Measurements from ENCODE around the gene S1PR1.

The S1PR1 gene

DNA sequence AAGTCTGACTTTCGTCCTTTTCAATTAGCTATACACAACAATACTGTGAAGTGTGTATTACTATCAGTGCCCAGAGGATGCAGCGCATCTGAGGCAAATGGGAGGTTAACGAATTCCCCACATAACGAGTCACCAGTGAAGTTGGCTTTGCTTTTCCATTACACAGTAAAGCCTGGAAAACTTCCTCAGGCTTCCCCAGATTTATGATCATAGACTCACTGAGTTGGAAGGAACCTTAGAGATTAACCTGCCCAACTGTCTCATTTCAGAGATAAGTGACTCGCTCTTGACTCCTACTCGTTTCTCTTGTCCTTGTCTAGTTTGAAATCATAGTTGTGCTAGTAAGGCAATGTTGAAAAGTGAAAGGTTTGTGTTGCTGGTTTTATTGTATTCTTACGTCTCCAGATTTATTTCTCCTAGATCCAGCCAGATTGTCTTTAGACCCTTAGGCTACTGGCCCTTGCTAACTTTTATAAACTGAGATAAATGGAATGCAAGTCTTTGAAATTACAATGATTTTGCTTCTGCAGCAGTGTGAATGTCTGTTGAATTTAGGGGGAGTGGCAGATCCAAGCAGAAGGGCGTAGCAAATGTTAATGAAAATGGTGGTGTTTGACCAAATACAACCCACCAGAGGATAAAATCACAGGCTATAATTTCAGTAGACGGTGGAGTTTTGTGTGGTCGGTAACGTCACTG, 17.3 kb downstream of the S1PR1 start:
- ChIA-PET CTCF (interaction anchor here (1.4 kb wide), 1 partner anchor 16 kb away, joined by 6 read pairs; no protein-coding TSS in a partner anchor), POLR2A (no interaction called here)
- DNase-seq (ENCODE audit: extremely low spot score) = peak; percentile 28
- TF ChIP-seq CTBP1 (IDR thresholded peaks at IDR 0.05; ENCODE audit: borderline replicate concordance) (peak; percentile 74), FOXK2 (IDR thresholded peaks at IDR 0.05) (no peak)
- TF ChIP-seq, protein P1, sequence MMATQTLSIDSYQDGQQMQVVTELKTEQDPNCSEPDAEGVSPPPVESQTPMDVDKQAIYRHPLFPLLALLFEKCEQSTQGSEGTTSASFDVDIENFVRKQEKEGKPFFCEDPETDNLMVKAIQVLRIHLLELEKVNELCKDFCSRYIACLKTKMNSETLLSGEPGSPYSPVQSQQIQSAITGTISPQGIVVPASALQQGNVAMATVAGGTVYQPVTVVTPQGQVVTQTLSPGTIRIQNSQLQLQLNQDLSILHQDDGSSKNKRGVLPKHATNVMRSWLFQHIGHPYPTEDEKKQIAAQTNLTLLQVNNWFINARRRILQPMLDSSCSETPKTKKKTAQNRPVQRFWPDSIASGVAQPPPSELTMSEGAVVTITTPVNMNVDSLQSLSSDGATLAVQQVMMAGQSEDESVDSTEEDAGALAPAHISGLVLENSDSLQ (IDR thresholded peaks at IDR 0.05) = peak; percentile 63

DNA sequence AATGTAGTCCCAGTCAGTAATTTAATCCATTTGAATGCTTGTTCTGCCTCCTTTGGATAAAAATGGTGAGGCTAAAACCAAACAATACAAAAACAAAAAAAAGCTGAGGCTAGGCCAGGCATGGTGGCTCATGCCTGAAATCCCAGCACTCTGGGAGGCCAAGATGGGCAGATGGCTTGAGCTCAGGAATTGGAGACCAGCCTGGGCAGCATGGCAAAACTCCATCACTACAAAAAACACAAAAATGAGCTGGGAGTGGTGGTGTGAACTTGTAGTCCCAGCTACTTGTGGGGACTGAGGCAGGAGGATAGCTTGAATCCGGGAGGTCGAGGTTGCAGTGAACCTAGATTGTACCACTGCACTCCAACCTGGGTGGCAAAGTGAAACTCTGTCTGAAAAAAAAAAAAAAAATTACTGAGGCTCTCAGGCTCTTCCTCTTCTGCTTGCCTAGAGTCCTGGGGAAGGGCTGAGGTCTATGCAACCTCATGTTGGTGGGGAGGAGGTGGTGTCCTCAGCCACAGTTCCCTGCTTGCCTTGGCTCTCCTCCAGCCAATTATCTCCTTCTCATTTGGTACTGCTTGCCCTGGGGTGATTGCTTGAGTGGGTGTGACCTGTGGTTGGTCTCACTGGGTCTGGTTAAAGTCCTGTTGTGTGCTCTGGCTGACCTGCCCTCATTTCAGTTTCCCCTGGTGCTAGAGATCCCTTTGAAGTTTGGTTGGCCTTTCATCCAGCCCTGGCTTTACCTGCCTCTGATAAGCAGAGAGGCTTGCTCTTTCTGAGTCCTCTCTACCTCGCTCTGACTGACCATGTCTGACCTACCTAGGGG, 20.9 kb downstream of the S1PR1 start:
- peak; percentile 58; the same call in 1 of the 2 replicates for TF ChIP-seq ZNF384 (IDR thresholded peaks at IDR 0.05)
- no peak for TF ChIP-seq SP1 (IDR thresholded peaks at IDR 0.05)
- POLR2A ChIA-PET = no interaction called here
- CTCF ChIA-PET = interaction anchor here (0.6 to 0.8 kb wide), 2 partner anchors 12 to 19 kb away, joined by 3 to 8 read pairs; no protein-coding TSS in a partner anchor
- no peak for DNase-seq (ENCODE audit: extremely low spot score)

DNA sequence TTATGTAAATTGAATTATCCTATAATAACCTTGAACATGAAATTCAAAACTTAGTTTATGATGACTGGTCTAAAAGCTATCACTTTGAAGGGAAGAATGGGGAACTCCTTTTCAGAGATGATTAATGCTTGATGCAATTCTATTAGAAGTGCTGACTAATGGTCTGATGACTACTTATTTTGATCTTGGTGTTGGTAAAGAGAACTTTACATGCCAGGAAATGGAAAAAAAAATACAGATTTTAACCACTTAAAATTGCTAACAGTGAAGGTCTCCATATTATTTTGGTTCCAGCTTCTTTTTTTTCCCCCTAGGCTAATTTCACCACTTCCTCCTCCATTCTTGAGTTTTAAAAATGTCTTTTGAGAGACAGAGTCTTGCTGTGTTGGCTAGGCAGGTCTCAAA, 22.9 kb downstream of the S1PR1 start:
- DNase-seq (ENCODE audit: extremely low spot score) = no peak
- POLR2A ChIA-PET = no interaction called here
- CTCF ChIA-PET = interaction anchor here (0.7 kb wide), 1 partner anchor 505 kb away, joined by 4 read pairs; no protein-coding TSS in a partner anchor
- TF ChIP-seq BHLHE40 (IDR thresholded peaks at IDR 0.05; ENCODE audit: borderline replicate concordance) = no peak
- no peak for TF ChIP-seq LEF1 (IDR thresholded peaks at IDR 0.05; ENCODE audit: borderline replicate concordance)
- TF ChIP-seq NFRKB (IDR thresholded peaks at IDR 0.05) = no peak
- no peak for TF ChIP-seq HDGF (IDR thresholded peaks at IDR 0.05; ENCODE audit: borderline replicate concordance)
- no peak for TF ChIP-seq ZNF384 (IDR thresholded peaks at IDR 0.05)
- no peak for TF ChIP-seq ELF4 (IDR thresholded peaks at IDR 0.05)
- TF ChIP-seq TARDBP (IDR thresholded peaks at IDR 0.05) = no peak
- TF ChIP-seq L3MBTL2 (conservative IDR thresholded peaks at IDR 0.05) = no peak
- no peak for TF ChIP-seq CTBP1 (IDR thresholded peaks at IDR 0.05; ENCODE audit: borderline replicate concordance)
- no peak for TF ChIP-seq SUZ12 (IDR thresholded peaks at IDR 0.05)
- no peak for TF ChIP-seq FOXK2 (IDR thresholded peaks at IDR 0.05)
- TF ChIP-seq, protein P1 (IDR thresholded peaks at IDR 0.05) = no peak
- TF ChIP-seq FOXM1 (IDR thresholded peaks at IDR 0.05; ENCODE audit: borderline replicate concordance) = no peak
- no peak for TF ChIP-seq FOXA1 (IDR thresholded peaks at IDR 0.05)
- no peak for TF ChIP-seq SP1 (IDR thresholded peaks at IDR 0.05)
- TF ChIP-seq ARNT (IDR thresholded peaks at IDR 0.05) = no peak

DNA sequence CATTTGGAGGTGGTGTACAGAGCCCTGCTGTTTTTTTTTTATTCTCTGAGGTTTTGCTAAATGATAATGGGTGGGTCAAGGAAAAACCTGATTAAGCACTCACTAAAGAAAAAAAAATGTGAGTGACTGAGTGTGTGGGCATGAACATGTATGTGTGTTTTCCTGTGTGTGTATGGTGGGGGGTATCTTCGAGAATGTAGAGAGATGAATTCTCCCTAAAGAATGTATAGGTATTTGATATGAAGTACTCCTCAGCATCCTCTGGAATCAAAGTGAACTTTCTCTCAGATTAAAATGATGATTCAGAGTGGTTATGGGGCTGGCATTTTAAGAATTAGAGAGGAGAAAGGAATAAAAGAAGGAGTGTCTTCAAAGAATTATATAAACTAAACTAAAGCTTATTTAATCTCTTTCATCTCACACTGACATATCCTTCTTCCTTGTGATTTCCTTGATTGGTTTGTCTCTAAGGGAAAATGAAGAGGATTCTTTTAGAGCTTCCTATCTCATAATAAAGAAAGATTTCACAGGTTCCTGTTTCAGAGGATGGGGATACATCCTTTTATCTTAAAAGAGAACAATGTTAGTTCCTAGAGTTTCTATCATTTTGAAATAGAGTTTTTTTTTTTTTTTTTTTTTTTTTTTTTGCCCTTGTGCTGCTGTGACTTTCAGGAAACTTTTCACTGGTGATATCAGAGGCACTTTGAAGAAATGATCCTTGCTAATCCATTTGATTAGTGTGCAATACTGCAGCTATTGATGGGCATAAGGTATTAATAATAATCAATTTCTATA, 23.9 kb downstream of the S1PR1 start:
- no peak for DNase-seq (ENCODE audit: extremely low spot score)
- TF ChIP-seq CTBP1 (IDR thresholded peaks at IDR 0.05; ENCODE audit: borderline replicate concordance) = no peak
- TF ChIP-seq TARDBP (IDR thresholded peaks at IDR 0.05) = no peak
- no peak for TF ChIP-seq SUZ12 (IDR thresholded peaks at IDR 0.05)
- TF ChIP-seq ELF4 (IDR thresholded peaks at IDR 0.05) = no peak
- TF ChIP-seq FOXK2 (IDR thresholded peaks at IDR 0.05) = no peak
- ChIA-PET CTCF (interaction anchor here (0.7 kb wide), 1 partner anchor 28 kb away, joined by 4 read pairs; no protein-coding TSS in a partner anchor), POLR2A (no interaction called here)

DNA sequence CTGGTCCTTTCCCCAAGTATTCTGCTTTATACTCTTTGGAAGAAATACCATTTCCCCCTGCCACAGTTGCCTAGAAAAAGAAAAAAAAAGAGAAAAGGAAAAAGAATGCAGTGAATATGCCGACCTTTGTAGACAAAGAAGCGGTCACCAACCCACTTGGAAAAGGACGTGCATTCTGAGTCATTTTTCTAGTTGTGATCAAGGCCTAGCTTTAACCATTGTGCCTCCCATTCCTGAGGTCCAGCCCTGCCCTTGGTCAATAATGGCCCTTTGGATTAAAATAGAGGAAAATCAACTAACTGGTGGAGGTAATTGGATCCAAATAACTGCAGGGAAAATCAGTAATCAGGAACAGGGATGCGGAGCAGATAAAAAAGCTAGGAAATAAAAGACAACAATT, 24.8 kb downstream of the S1PR1 start:
- no peak for DNase-seq (ENCODE audit: extremely low spot score)
- TF ChIP-seq, protein P1 (IDR thresholded peaks at IDR 0.05) = no peak
- TF ChIP-seq LEF1 (IDR thresholded peaks at IDR 0.05; ENCODE audit: borderline replicate concordance) (no peak), TARDBP (IDR thresholded peaks at IDR 0.05) (no peak), FOXK2 (IDR thresholded peaks at IDR 0.05) (no peak), HDGF (IDR thresholded peaks at IDR 0.05; ENCODE audit: borderline replicate concordance) (no peak), FOXA1 (IDR thresholded peaks at IDR 0.05) (no peak), SUZ12 (IDR thresholded peaks at IDR 0.05) (no peak), ARNT (IDR thresholded peaks at IDR 0.05) (no peak), NFRKB (IDR thresholded peaks at IDR 0.05) (no peak), ELF4 (IDR thresholded peaks at IDR 0.05) (no peak), ZNF384 (IDR thresholded peaks at IDR 0.05) (no peak), FOXM1 (IDR thresholded peaks at IDR 0.05; ENCODE audit: borderline replicate concordance) (no peak), CTBP1 (IDR thresholded peaks at IDR 0.05; ENCODE audit: borderline replicate concordance) (no peak), SP1 (IDR thresholded peaks at IDR 0.05) (no peak)
- POLR2A ChIA-PET = no interaction called here
- CTCF ChIA-PET = no interaction called here

DNA sequence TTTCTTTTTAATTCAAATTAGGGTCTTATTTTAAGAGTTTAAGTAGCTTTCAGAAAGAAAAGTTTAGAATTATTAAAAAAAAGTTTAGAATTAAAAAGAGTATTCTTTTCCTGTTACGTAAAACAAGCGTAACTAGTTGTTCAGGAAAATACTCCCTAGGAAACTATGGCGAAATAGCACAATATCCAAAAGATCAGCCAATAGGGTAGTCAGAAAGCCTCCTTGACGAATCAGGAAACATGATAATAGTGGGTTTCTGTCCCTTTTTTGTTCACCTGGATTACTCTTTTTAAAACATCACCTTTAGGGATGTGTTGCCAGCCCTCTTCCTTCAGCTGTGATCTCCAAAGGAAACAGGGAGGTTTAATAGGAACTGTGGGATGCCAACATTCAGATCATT, 25.2 kb downstream of the S1PR1 start:
- no peak for DNase-seq (ENCODE audit: extremely low spot score)

More for the DNA sequence above, 25.2 kb downstream of the S1PR1 start:
- TF ChIP-seq ZNF384 (IDR thresholded peaks at IDR 0.05) (no peak), FOXM1 (IDR thresholded peaks at IDR 0.05; ENCODE audit: borderline replicate concordance) (no peak)
- POLR2A ChIA-PET = no interaction called here
- CTCF ChIA-PET = no interaction called here

All from HEK293T (cell line).